Lung (tissue), 13 donors: Measurements from ENCODE around the gene ZYG11A. TPM values are rescaled to one million over a fixed set of nuclear protein-coding genes. Genes with fewer than 3 reads are reported as not detected.

ENCODE experiments used
- ATAC-seq: fragments of 200-7000 bp; cut with Tn5 transposase; one replicate; pipeline ENCODE4 v1.9.1; 2020; ENCODE audit warnings: moderate number of reproducible peaks; ENCODE audit not compliant: insufficient read depth, low FRiP score
- DNase-seq, 3 donors: peaks; one replicate each; pipeline ENCODE4 v3.0.0-alpha.2; 2013 to 2017
- H3K27ac ChIP-seq, 2 donors: one replicate each; pipeline ENCODE4 v1.5.1; 2013; ENCODE audit warnings: mild to moderate bottlenecking in 2 of 2, moderate library complexity in 2 of 2, control low read depth in 1 of 2, inconsistent platforms in 1 of 2, low read depth in 1 of 2, low read length in 1 of 2
- H3K27me3 ChIP-seq, 3 donors: one replicate each; pipeline ENCODE4 v1.5.1; 2013; ENCODE audit warnings: low read length in 2 of 3; ENCODE audit not compliant: control insufficient read depth in 3 of 3, insufficient read depth in 3 of 3
- H3K36me3 ChIP-seq, 4 donors: one replicate each; pipeline ENCODE4 v1.5.1; 2013; ENCODE audit warnings: low read length in 4 of 4, mild to moderate bottlenecking in 1 of 4, moderate library complexity in 1 of 4; ENCODE audit not compliant: control insufficient read depth in 4 of 4, insufficient read depth in 4 of 4
- H3K4me1 ChIP-seq, 5 donors: one replicate each; pipeline ENCODE4 v1.5.1; 2013; ENCODE audit warnings: low read length in 5 of 5, mild to moderate bottlenecking in 2 of 5, moderate library complexity in 1 of 5; ENCODE audit not compliant: control insufficient read depth in 5 of 5, insufficient read depth in 5 of 5
- H3K4me3 ChIP-seq: one replicate; pipeline ENCODE4 v1.5.1; 2013; ENCODE audit warnings: mild to moderate bottlenecking, control low read depth, moderate library complexity
- H3K9ac ChIP-seq, 2 donors: one replicate each; pipeline ENCODE4 v1.5.1; 2013; ENCODE audit warnings: low read length in 2 of 2, control low read depth in 1 of 2; ENCODE audit not compliant: insufficient read depth in 1 of 2
- H3K9me3 ChIP-seq, 4 donors: one replicate each; pipeline ENCODE4 v1.5.1; 2013; ENCODE audit warnings: low read length in 3 of 4, mild to moderate bottlenecking in 1 of 4, moderate library complexity in 1 of 4; ENCODE audit not compliant: control insufficient read depth in 4 of 4, insufficient read depth in 3 of 4
- CTCF ChIP-seq: IDR thresholded peaks from 2 replicates; pipeline ENCODE4 v1.5.1; 2012; ENCODE audit warnings: mild to moderate bottlenecking; ENCODE audit errors: control extremely low read depth, extremely low read depth
- WGBS, 2 donors: extraction: QIAGEN DNeasy Blood & Tissue Kit; methylation state at CpG; one replicate each; pipeline ENCODE4 v1.1.7; 2013; 5-methylcytosine and 5-hydroxymethylcytosine counted together
- polyA plus RNA-seq, 2 donors: library from polyadenylated mRNA; stranded (reverse); fragments of 200-250 nt; gene quantifications; one replicate each; pipeline ENCODE4 v1.2.1, GENCODE V29; 2013
- small RNA-seq: library from RNA; depleted of rRNA; stranded (forward); fragments of <200 nt; gene quantifications from one replicate; pipeline ENCODE3, GENCODE V24; 2014; ENCODE audit warnings: low replicate concordance
- total RNA-seq, 2 donors: library from RNA; depleted of rRNA in 1 of 2; stranded (reverse); fragments of >200 nt in 1 of 2; gene quantifications; one replicate each; pipeline ENCODE4 v1.2.1, GENCODE V29; 2014 to 2021
- donor health status: control.
- donor health status: control.
- donor health status: Bipolar disorder and iron deficiency.
- donor health status: healthy.
- donor health status: DM: yes; HTN: yes; CAD: no.

ZYG11A gene
- total and polyA plus RNA-seq, 4 donors, result 0.01 to 0.20 (median 0.15) TPM; not detected in 1

- ATAC-seq, result no peak
- Histone ChIP-seq H3K4me3 (no peak overlapping the region), H3K27me3 (no peaks in the 10 kb centered on the region), H3K27ac (no peak overlapping the region), H3K36me3 (peaks cover 0 to 2% (median 2%) of the 10 kb centered on the region in 4 donors), H3K9ac (no peak overlapping the region), H3K4me1 (peaks cover 0 to 2% (median 0%) of the 10 kb centered on the region in 5 donors), H3K9me3 (no peaks in the 10 kb centered on the region)
- DNase-seq, result no peak
- WGBS, 2 donors, result 90 to 97% methylated on average over 10 of the region's 10 CpGs
- no peak for TF ChIP-seq CTCF
Observed at GRCh38 chr1:52944566-52944965, 102.0 kb downstream of the ZYG11A start.

Small RNA genes within 50 kb of the gene (small RNA-seq; reads per million reads assigned to genes)
- not detected for gene AC099677.1
- gene AC099677.2, result not detected
- gene MIR1273F, result not detected
- gene MIR1273G, result not detected
- not detected for gene MIR5095
- not detected for gene RNU6-969P

Other genes starting within 250 kb of the ZYG11A start
- 10 to 100 TPM in 1 of 2 donors, 1 to 10 TPM in 1; 7.3 to 61.4 TPM for gene GPX7, start 240.4 kb upstream of the ZYG11A start, total RNA-seq
- 10 to 100 TPM; 11.5 to 12.7 TPM for gene GPX7, start 240.4 kb upstream of the ZYG11A start, polyA plus RNA-seq
- 1 to 10 TPM; 1.7 to 2.2 TPM for gene SHISAL2A, start 209.6 kb upstream of the ZYG11A start, total RNA-seq
- gene SHISAL2A, start 209.6 kb upstream of the ZYG11A start, polyA plus RNA-seq, result 1 to 10 TPM in 1 of 2 donors, under 1 TPM in 1; 0.79 to 2.6 TPM
- gene COA7, start 144.4 kb upstream of the ZYG11A start, total RNA-seq, result 10 to 100 TPM in 1 of 2 donors, 1 to 10 TPM in 1; 4.8 to 20.4 TPM
- gene COA7, start 144.4 kb upstream of the ZYG11A start, polyA plus RNA-seq, result 10 to 100 TPM in 1 of 2 donors, 1 to 10 TPM in 1; 4.9 to 12.1 TPM
- gene ZYG11B, start 116.3 kb upstream of the ZYG11A start, total RNA-seq, result 10 to 100 TPM; 26.8 to 39.0 TPM
- 1 to 10 TPM; 5.7 to 6.9 TPM for gene ZYG11B, start 116.3 kb upstream of the ZYG11A start, polyA plus RNA-seq
- 10 to 100 TPM; 81.3 to 98.8 TPM for gene ECHDC2, start 79.0 kb downstream of the ZYG11A start, total RNA-seq
- gene ECHDC2, start 79.0 kb downstream of the ZYG11A start, polyA plus RNA-seq, result 10 to 100 TPM; 26.5 to 93.5 TPM
- 100 to 1,000 TPM; 125 to 130 TPM for gene SCP2, start 84.5 kb downstream of the ZYG11A start, total RNA-seq
- 100 to 1,000 TPM in 1 of 2 donors, 10 to 100 TPM in 1; 85.6 to 157 TPM for gene SCP2, start 84.5 kb downstream of the ZYG11A start, polyA plus RNA-seq
- gene PODN, start 219.5 kb downstream of the ZYG11A start, total RNA-seq, result 10 to 100 TPM; 12.9 to 40.9 TPM
- 10 to 100 TPM; 16.4 to 27.0 TPM for gene PODN, start 219.5 kb downstream of the ZYG11A start, polyA plus RNA-seq